ENCODE results near the gene EIF5A. TPM values are rescaled to one million over a fixed set of nuclear protein-coding genes. Genes with fewer than 3 reads are reported as not detected.

EIF5A gene
- total and polyA plus RNA-seq, 4 donors: 198 to 280 (median 228) TPM

GRCh38 chr17:7324438-7324779, 17.0 kb downstream of the EIF5A start:
- Histone ChIP-seq H3K27ac (ENCODE audit: low read depth in 1 of 2, low read length in 2 of 2) (no peak overlapping the region), H3K4me1 (ENCODE audit: control insufficient read depth in 1 of 2, insufficient read depth in 2 of 2, low read length in 2 of 2) (no peaks in the 10 kb centered on the region), H3K4me3 (ENCODE audit: low read length in 2 of 2) (no peak overlapping the region), H3K27me3 (ENCODE audit: control insufficient read depth in 1 of 2, insufficient read depth in 2 of 2, low read length in 1 of 2) (no peaks in the 10 kb centered on the region), H3K36me3 (ENCODE audit: control insufficient read depth in 1 of 2, insufficient read depth in 2 of 2, low read length in 1 of 2) (peaks cover 0 to 5% of the 10 kb centered on the region in 2 donors), H3K9me3 (ENCODE audit: control insufficient read depth, low read length) (no peaks in the 10 kb centered on the region)
- intact Hi-C loops (cut with DNase I): no loop called here
- ATAC-seq (ENCODE audit: low FRiP score) (no peak), DNase-seq (no peak)
- 82 to 86% methylated on average over 3 of the region's 3 CpGs for WGBS, 2 donors

- Histone ChIP-seq H3K27ac (ENCODE audit: low read depth in 1 of 2, low read length in 2 of 2) (no peak overlapping the region), H3K4me1 (ENCODE audit: control insufficient read depth in 1 of 2, insufficient read depth in 2 of 2, low read length in 2 of 2) (no peaks in the 10 kb centered on the region), H3K4me3 (ENCODE audit: low read length in 2 of 2) (no peak overlapping the region), H3K9me3 (ENCODE audit: control insufficient read depth, low read length) (no peaks in the 10 kb centered on the region), H3K27me3 (ENCODE audit: control insufficient read depth in 1 of 2, insufficient read depth in 2 of 2, low read length in 1 of 2) (no peaks in the 10 kb centered on the region), H3K36me3 (ENCODE audit: control insufficient read depth in 1 of 2, insufficient read depth in 2 of 2, low read length in 1 of 2) (peaks cover 0 to 5% of the 10 kb centered on the region in 2 donors)
- DNase-seq (no peak), ATAC-seq (ENCODE audit: low FRiP score) (no peak)
- 90 to 91% methylated on average over 17 to 19 of the region's 19 CpGs for WGBS, 2 donors
- intact Hi-C loops (cut with DNase I): no loop called here
Observed at GRCh38 chr17:7325031-7325528, 17.7 kb downstream of the EIF5A start.

- Histone ChIP-seq H3K9me3 (ENCODE audit: control insufficient read depth, low read length) (no peaks in the 10 kb centered on the region), H3K27ac (ENCODE audit: low read depth in 1 of 2, low read length in 2 of 2) (no peak overlapping the region), H3K27me3 (ENCODE audit: control insufficient read depth in 1 of 2, insufficient read depth in 2 of 2, low read length in 1 of 2) (no peaks in the 10 kb centered on the region), H3K4me1 (ENCODE audit: control insufficient read depth in 1 of 2, insufficient read depth in 2 of 2, low read length in 2 of 2) (no peaks in the 10 kb centered on the region), H3K4me3 (ENCODE audit: low read length in 2 of 2) (no peak overlapping the region), H3K36me3 (ENCODE audit: control insufficient read depth in 1 of 2, insufficient read depth in 2 of 2, low read length in 1 of 2) (peaks cover 0 to 5% of the 10 kb centered on the region in 2 donors)
- no peak for DNase-seq
- WGBS, 2 donors: 90% methylated on average over 11 of the region's 11 CpGs
- intact Hi-C loops (cut with DNase I): no loop called here
- no peak for ATAC-seq (ENCODE audit: low FRiP score)
Observed at GRCh38 chr17:7326186-7326585, 18.8 kb downstream of the EIF5A start.

GRCh38 chr17:7327056-7327455, 19.6 kb downstream of the EIF5A start:
- intact Hi-C loops (cut with DNase I): no loop called here
- no peak for DNase-seq
- Histone ChIP-seq H3K36me3 (ENCODE audit: control insufficient read depth in 1 of 2, insufficient read depth in 2 of 2, low read length in 1 of 2) (peaks cover 0 to 5% of the 10 kb centered on the region in 2 donors), H3K4me3 (ENCODE audit: low read length in 2 of 2) (no peak overlapping the region), H3K27ac (ENCODE audit: low read depth in 1 of 2, low read length in 2 of 2) (no peak overlapping the region), H3K27me3 (ENCODE audit: control insufficient read depth in 1 of 2, insufficient read depth in 2 of 2, low read length in 1 of 2) (no peaks in the 10 kb centered on the region), H3K4me1 (ENCODE audit: control insufficient read depth in 1 of 2, insufficient read depth in 2 of 2, low read length in 2 of 2) (no peaks in the 10 kb centered on the region), H3K9me3 (ENCODE audit: control insufficient read depth, low read length) (no peaks in the 10 kb centered on the region)
- 86 to 89% methylated on average over 7 of the region's 7 CpGs for WGBS, 2 donors
- no peak for ATAC-seq (ENCODE audit: low FRiP score)

- H3K4me1 ChIP-seq (ENCODE audit: control insufficient read depth in 1 of 2, insufficient read depth in 2 of 2, low read length in 2 of 2): no peaks in the 10 kb centered on the region
- no peaks in the 10 kb centered on the region for H3K27me3 ChIP-seq (ENCODE audit: control insufficient read depth in 1 of 2, insufficient read depth in 2 of 2, low read length in 1 of 2)
- ATAC-seq (ENCODE audit: low FRiP score): no peak
- DNase-seq: no peak
- intact Hi-C loops (cut with DNase I): no loop called here
- WGBS, 2 donors: 84 to 87% methylated on average over 17 of the region's 17 CpGs
- H3K36me3 ChIP-seq (ENCODE audit: control insufficient read depth in 1 of 2, insufficient read depth in 2 of 2, low read length in 1 of 2): peaks cover 0 to 4% of the 10 kb centered on the region in 2 donors
- H3K4me3 ChIP-seq (ENCODE audit: low read length in 2 of 2): no peak overlapping the region
- H3K27ac ChIP-seq (ENCODE audit: low read depth in 1 of 2, low read length in 2 of 2): no peak overlapping the region
- H3K9me3 ChIP-seq (ENCODE audit: control insufficient read depth, low read length): no peaks in the 10 kb centered on the region
Observed at GRCh38 chr17:7327501-7327900, 20.1 kb downstream of the EIF5A start.

GRCh38 chr17:7328009-7328408, 20.6 kb downstream of the EIF5A start:
- H3K9me3 ChIP-seq (ENCODE audit: control insufficient read depth, low read length): no peaks in the 10 kb centered on the region
- H3K36me3 ChIP-seq (ENCODE audit: control insufficient read depth in 1 of 2, insufficient read depth in 2 of 2, low read length in 1 of 2): no peaks in the 10 kb centered on the region
- H3K4me1 ChIP-seq (ENCODE audit: control insufficient read depth in 1 of 2, insufficient read depth in 2 of 2, low read length in 2 of 2): no peaks in the 10 kb centered on the region
- H3K4me3 ChIP-seq (ENCODE audit: low read length in 2 of 2): no peak overlapping the region
- DNase-seq: no peak
- ATAC-seq (ENCODE audit: low FRiP score): no peak
- intact Hi-C loops (cut with DNase I): no loop called here
- no peaks in the 10 kb centered on the region for H3K27me3 ChIP-seq (ENCODE audit: control insufficient read depth in 1 of 2, insufficient read depth in 2 of 2, low read length in 1 of 2)
- no peak overlapping the region for H3K27ac ChIP-seq (ENCODE audit: low read depth in 1 of 2, low read length in 2 of 2)
- WGBS, 2 donors: 72 to 84% methylated on average over 1 of the region's 1 CpG

GRCh38 chr17:7328840-7329373, 21.5 kb downstream of the EIF5A start, which contains the start of gene NEURL4:
Gene NEURL4 (minus strand): TSS chr17:7329335. CDS start chr17:7329312, 23 bp downstream.
- Histone ChIP-seq H3K4me1 (ENCODE audit: control insufficient read depth in 1 of 2, insufficient read depth in 2 of 2, low read length in 2 of 2) (no peaks in the 10 kb centered on the region), H3K27ac (ENCODE audit: low read depth in 1 of 2, low read length in 2 of 2) (peak within 1 kb of the TSS; percentile 15 to 73), H3K4me3 (ENCODE audit: low read length in 2 of 2) (peak within 1 kb of the TSS; percentile 54 to 57), H3K9me3 (ENCODE audit: control insufficient read depth, low read length) (no peaks in the 10 kb centered on the region), H3K27me3 (ENCODE audit: control insufficient read depth in 1 of 2, insufficient read depth in 2 of 2, low read length in 1 of 2) (no peaks in the 10 kb centered on the region), H3K36me3 (ENCODE audit: control insufficient read depth in 1 of 2, insufficient read depth in 2 of 2, low read length in 1 of 2) (no peaks in the 10 kb centered on the region)
- DNase-seq: no peak
- intact Hi-C loops (cut with DNase I): loop anchor here in 1 of 2 donors (1.0 kb wide), 1 partner anchor 23 kb away; the partner anchor contains the start of gene KCTD11
- no peak for ATAC-seq (ENCODE audit: low FRiP score)
- 1% methylated on average over 43 to 50 of the region's 50 CpGs for WGBS, 2 donors

GRCh38 chr17:7329374-7329996, 22.1 kb downstream of the EIF5A start:
- no peaks in the 10 kb centered on the region for H3K27me3 ChIP-seq (ENCODE audit: control insufficient read depth in 1 of 2, insufficient read depth in 2 of 2, low read length in 1 of 2)
- no peaks in the 10 kb centered on the region for H3K4me1 ChIP-seq (ENCODE audit: control insufficient read depth in 1 of 2, insufficient read depth in 2 of 2, low read length in 2 of 2)
- peak overlapping the region; percentile 15 to 73 for H3K27ac ChIP-seq (ENCODE audit: low read depth in 1 of 2, low read length in 2 of 2)
- WGBS, 2 donors: 0 to 1% methylated on average over 42 to 43 of the region's 43 CpGs
- H3K9me3 ChIP-seq (ENCODE audit: control insufficient read depth, low read length): no peaks in the 10 kb centered on the region
- H3K36me3 ChIP-seq (ENCODE audit: control insufficient read depth in 1 of 2, insufficient read depth in 2 of 2, low read length in 1 of 2): no peaks in the 10 kb centered on the region
- peak; percentile 99 for DNase-seq
- intact Hi-C loops (cut with DNase I): loop anchor here in 1 of 2 donors (1.0 kb wide), 1 partner anchor 23 kb away; the partner anchor contains the start of gene KCTD11
- ATAC-seq (ENCODE audit: low FRiP score): peak; percentile 94
- H3K4me3 ChIP-seq (ENCODE audit: low read length in 2 of 2): peak overlapping the region; percentile 54 to 57
